ENCODE measurements around the gene PTGR1.

DNA sequence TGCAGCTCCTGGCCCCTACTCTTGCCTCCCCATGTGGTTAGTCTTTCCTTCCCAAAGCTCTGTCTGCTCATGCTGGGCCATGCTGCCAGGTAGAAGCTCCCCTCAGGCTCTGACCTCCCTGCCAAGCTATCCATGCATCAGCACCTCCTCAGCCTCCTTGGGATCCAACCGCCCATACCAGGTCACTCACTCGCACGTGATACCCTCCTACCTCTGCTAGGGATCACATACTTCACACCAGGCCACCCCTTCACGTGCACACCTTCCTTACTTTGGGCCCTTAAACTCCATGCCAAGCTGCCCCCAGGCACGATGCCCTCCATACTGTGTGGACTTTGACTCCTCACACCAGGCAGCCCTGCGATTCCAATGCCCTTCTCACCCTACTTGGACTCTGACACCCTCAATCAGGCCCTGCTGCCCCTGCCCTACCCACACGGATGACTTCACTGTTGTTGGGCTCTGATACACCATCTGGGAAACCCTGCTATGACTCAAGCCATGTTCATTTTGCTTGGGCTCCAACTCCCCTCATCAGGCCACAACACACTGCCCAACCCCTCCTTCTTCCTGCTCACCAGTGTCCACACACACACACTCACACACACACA, 40.3 kb downstream of the PTGR1 start:
- no peak for TF ChIP-seq SMAD3 (CRISPR knock-in tag; IDR thresholded peaks at IDR 0.05; ENCODE audit: borderline replicate concordance)
- TF ChIP-seq, protein P1, sequence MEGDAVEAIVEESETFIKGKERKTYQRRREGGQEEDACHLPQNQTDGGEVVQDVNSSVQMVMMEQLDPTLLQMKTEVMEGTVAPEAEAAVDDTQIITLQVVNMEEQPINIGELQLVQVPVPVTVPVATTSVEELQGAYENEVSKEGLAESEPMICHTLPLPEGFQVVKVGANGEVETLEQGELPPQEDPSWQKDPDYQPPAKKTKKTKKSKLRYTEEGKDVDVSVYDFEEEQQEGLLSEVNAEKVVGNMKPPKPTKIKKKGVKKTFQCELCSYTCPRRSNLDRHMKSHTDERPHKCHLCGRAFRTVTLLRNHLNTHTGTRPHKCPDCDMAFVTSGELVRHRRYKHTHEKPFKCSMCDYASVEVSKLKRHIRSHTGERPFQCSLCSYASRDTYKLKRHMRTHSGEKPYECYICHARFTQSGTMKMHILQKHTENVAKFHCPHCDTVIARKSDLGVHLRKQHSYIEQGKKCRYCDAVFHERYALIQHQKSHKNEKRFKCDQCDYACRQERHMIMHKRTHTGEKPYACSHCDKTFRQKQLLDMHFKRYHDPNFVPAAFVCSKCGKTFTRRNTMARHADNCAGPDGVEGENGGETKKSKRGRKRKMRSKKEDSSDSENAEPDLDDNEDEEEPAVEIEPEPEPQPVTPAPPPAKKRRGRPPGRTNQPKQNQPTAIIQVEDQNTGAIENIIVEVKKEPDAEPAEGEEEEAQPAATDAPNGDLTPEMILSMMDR (IDR thresholded peaks at IDR 0.05): no peak
- TF ChIP-seq, protein P2, sequence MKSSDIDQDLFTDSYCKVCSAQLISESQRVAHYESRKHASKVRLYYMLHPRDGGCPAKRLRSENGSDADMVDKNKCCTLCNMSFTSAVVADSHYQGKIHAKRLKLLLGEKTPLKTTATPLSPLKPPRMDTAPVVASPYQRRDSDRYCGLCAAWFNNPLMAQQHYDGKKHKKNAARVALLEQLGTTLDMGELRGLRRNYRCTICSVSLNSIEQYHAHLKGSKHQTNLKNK (CRISPR knock-in tag; IDR thresholded peaks at IDR 0.05): no peak
- TF ChIP-seq, protein P3, sequence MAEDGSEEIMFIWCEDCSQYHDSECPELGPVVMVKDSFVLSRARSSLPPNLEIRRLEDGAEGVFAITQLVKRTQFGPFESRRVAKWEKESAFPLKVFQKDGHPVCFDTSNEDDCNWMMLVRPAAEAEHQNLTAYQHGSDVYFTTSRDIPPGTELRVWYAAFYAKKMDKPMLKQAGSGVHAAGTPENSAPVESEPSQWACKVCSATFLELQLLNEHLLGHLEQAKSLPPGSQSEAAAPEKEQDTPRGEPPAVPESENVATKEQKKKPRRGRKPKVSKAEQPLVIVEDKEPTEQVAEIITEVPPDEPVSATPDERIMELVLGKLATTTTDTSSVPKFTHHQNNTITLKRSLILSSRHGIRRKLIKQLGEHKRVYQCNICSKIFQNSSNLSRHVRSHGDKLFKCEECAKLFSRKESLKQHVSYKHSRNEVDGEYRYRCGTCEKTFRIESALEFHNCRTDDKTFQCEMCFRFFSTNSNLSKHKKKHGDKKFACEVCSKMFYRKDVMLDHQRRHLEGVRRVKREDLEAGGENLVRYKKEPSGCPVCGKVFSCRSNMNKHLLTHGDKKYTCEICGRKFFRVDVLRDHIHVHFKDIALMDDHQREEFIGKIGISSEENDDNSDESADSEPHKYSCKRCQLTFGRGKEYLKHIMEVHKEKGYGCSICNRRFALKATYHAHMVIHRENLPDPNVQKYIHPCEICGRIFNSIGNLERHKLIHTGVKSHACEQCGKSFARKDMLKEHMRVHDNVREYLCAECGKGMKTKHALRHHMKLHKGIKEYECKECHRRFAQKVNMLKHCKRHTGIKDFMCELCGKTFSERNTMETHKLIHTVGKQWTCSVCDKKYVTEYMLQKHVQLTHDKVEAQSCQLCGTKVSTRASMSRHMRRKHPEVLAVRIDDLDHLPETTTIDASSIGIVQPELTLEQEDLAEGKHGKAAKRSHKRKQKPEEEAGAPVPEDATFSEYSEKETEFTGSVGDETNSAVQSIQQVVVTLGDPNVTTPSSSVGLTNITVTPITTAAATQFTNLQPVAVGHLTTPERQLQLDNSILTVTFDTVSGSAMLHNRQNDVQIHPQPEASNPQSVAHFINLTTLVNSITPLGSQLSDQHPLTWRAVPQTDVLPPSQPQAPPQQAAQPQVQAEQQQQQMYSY (CRISPR knock-in tag; IDR thresholded peaks at IDR 0.05): no peak
- TF ChIP-seq ZNF232 (CRISPR knock-in tag; IDR thresholded peaks at IDR 0.05): no peak
- TF ChIP-seq, protein P4, sequence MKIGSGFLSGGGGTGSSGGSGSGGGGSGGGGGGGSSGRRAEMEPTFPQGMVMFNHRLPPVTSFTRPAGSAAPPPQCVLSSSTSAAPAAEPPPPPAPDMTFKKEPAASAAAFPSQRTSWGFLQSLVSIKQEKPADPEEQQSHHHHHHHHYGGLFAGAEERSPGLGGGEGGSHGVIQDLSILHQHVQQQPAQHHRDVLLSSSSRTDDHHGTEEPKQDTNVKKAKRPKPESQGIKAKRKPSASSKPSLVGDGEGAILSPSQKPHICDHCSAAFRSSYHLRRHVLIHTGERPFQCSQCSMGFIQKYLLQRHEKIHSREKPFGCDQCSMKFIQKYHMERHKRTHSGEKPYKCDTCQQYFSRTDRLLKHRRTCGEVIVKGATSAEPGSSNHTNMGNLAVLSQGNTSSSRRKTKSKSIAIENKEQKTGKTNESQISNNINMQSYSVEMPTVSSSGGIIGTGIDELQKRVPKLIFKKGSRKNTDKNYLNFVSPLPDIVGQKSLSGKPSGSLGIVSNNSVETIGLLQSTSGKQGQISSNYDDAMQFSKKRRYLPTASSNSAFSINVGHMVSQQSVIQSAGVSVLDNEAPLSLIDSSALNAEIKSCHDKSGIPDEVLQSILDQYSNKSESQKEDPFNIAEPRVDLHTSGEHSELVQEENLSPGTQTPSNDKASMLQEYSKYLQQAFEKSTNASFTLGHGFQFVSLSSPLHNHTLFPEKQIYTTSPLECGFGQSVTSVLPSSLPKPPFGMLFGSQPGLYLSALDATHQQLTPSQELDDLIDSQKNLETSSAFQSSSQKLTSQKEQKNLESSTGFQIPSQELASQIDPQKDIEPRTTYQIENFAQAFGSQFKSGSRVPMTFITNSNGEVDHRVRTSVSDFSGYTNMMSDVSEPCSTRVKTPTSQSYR (CRISPR knock-in tag; IDR thresholded peaks at IDR 0.05): no peak
- TF ChIP-seq, protein P5, sequence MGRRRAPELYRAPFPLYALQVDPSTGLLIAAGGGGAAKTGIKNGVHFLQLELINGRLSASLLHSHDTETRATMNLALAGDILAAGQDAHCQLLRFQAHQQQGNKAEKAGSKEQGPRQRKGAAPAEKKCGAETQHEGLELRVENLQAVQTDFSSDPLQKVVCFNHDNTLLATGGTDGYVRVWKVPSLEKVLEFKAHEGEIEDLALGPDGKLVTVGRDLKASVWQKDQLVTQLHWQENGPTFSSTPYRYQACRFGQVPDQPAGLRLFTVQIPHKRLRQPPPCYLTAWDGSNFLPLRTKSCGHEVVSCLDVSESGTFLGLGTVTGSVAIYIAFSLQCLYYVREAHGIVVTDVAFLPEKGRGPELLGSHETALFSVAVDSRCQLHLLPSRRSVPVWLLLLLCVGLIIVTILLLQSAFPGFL (CRISPR knock-in tag; IDR thresholded peaks at IDR 0.05; ENCODE audit: borderline replicate concordance): no peak
- TF ChIP-seq NR3C1 (CRISPR knock-in tag; conservative IDR thresholded peaks at IDR 0.05; ENCODE audit: low read depth): no peak
- no peak for TF ChIP-seq IRF2 (CRISPR knock-in tag; IDR thresholded peaks at IDR 0.05; ENCODE audit: borderline replicate concordance, low read depth)
- no peak for TF ChIP-seq TEAD4 (CRISPR knock-in tag; IDR thresholded peaks at IDR 0.05)
- TF ChIP-seq, protein P6, sequence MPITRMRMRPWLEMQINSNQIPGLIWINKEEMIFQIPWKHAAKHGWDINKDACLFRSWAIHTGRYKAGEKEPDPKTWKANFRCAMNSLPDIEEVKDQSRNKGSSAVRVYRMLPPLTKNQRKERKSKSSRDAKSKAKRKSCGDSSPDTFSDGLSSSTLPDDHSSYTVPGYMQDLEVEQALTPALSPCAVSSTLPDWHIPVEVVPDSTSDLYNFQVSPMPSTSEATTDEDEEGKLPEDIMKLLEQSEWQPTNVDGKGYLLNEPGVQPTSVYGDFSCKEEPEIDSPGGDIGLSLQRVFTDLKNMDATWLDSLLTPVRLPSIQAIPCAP (CRISPR knock-in tag; IDR thresholded peaks at IDR 0.05): no peak

Data from WTC11 (cell line).